ENCODE data around the gene RGS18.
"Not testable (repeated sequence)": the region's sequence is repeated elsewhere in the genome, so short reads cannot be mapped to it uniquely, and the experiment has no call there.

Gene RGS18

GRCh38 chr1:192165002-192165401, 6.7 kb downstream of the RGS18 start:
- not testable (repeated sequence) for H3K36me3 ChIP-seq (ENCODE audit: insufficient read depth, low read length); H3K9me3 ChIP-seq (replicated peaks; ENCODE audit: low read length); H3K4me1 ChIP-seq (ENCODE audit: control insufficient read depth, insufficient read depth, low read length); H3K4me3 ChIP-seq (ENCODE audit: low read length); H3K4me2 ChIP-seq (ENCODE audit: low read length); H3K27me3 ChIP-seq (ENCODE audit: control insufficient read depth, insufficient read depth, low read length); H3K9ac ChIP-seq (ENCODE audit: low read depth, low read length)

- H3K27me3 ChIP-seq (ENCODE audit: control insufficient read depth, insufficient read depth, low read length), result no peaks in the 10 kb centered on the region
- H3K4me1 ChIP-seq (ENCODE audit: control insufficient read depth, insufficient read depth, low read length), result no peaks in the 10 kb centered on the region
- H3K9ac ChIP-seq (ENCODE audit: low read depth, low read length), result no peak overlapping the region
- no peaks in the 10 kb centered on the region for H3K9me3 ChIP-seq (replicated peaks; ENCODE audit: low read length)
- no peaks in the 10 kb centered on the region for H3K36me3 ChIP-seq (ENCODE audit: insufficient read depth, low read length)
- no peak overlapping the region for H3K4me2 ChIP-seq (ENCODE audit: low read length)
- no peak overlapping the region for H3K4me3 ChIP-seq (ENCODE audit: low read length)
Measured at GRCh38 chr1:192167011-192167410, 8.7 kb downstream of the RGS18 start.

GRCh38 chr1:192167911-192168700, 9.8 kb downstream of the RGS18 start:
- Histone ChIP-seq H3K36me3 (ENCODE audit: insufficient read depth, low read length) (no peaks in the 10 kb centered on the region), H3K4me2 (ENCODE audit: low read length) (no peak overlapping the region), H3K9ac (ENCODE audit: low read depth, low read length) (no peak overlapping the region), H3K4me1 (ENCODE audit: control insufficient read depth, insufficient read depth, low read length) (no peaks in the 10 kb centered on the region), H3K9me3 (replicated peaks; ENCODE audit: low read length) (no peaks in the 10 kb centered on the region), H3K27me3 (ENCODE audit: control insufficient read depth, insufficient read depth, low read length) (no peaks in the 10 kb centered on the region), H3K4me3 (ENCODE audit: low read length) (no peak overlapping the region)

DNA sequence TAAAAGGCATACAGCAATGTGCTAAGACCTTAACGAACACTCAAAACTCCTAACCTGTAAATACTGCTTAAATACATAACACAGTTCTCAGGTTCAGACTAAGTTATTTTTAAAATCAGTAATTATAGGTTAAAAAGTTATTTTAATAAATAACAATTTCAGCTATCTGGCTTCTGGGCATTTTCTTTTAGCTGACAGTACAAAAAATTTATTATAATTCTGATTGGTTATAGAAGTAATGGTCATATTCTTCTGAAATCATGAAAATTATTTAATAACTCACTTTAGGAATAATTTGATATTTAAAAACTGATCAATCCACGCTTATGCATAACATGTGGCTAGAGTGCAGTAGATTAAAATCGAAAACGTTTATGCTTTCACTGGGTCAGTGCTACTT, 10.7 kb downstream of the RGS18 start:
- no peak overlapping the region for H3K4me2 ChIP-seq (ENCODE audit: low read length)
- no peaks in the 10 kb centered on the region for H3K9me3 ChIP-seq (replicated peaks; ENCODE audit: low read length)
- no peaks in the 10 kb centered on the region for H3K27me3 ChIP-seq (ENCODE audit: control insufficient read depth, insufficient read depth, low read length)
- no peak overlapping the region for H3K9ac ChIP-seq (ENCODE audit: low read depth, low read length)
- no peaks in the 10 kb centered on the region for H3K36me3 ChIP-seq (ENCODE audit: insufficient read depth, low read length)
- no peaks in the 10 kb centered on the region for H3K4me1 ChIP-seq (ENCODE audit: control insufficient read depth, insufficient read depth, low read length)
- no peak overlapping the region for H3K4me3 ChIP-seq (ENCODE audit: low read length)

DNA sequence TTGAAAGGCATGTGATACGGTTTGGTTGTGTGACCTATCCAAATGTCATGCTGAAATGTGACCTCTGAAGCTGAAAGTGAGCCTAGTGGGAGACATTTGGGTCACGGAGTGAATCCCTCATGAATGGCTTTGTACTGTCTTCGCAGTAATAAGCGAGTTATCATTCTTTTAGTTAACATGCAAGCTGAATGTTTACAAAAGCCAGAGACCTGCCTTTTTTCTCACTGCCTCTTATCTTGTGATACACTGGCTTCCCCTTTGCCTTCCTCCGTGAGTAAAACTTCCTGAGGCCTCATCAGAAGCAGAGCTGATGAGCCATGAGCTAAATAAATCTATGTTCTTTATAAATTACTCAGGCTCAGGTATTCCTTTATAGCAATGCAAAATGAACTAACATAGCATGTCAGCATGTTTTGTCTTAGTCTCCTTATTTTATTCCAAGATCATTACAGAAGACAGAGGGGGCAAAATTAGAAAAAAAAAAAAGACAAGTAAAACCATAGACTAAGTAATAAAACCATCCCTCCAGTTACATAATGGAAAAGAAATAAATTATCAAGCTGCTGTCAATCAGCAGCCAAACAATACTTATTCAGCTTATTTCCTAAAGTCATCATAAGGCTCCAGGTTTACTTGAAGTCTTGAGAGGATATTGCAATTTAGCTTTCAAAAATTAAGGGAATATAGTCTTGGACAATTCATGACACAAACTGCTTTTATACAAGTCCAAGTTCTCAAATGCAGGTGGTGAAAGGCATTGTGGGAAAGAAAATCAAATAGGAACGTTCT, 12.1 kb downstream of the RGS18 start:
- no peaks in the 10 kb centered on the region for H3K9me3 ChIP-seq (replicated peaks; ENCODE audit: low read length)
- H3K9ac ChIP-seq (ENCODE audit: low read depth, low read length), result no peak overlapping the region
- no peak overlapping the region for H3K4me2 ChIP-seq (ENCODE audit: low read length)
- no peaks in the 10 kb centered on the region for H3K36me3 ChIP-seq (ENCODE audit: insufficient read depth, low read length)
- H3K4me1 ChIP-seq (ENCODE audit: control insufficient read depth, insufficient read depth, low read length), result no peaks in the 10 kb centered on the region
- H3K27me3 ChIP-seq (ENCODE audit: control insufficient read depth, insufficient read depth, low read length), result no peaks in the 10 kb centered on the region
- H3K4me3 ChIP-seq (ENCODE audit: low read length), result no peak overlapping the region

DNA sequence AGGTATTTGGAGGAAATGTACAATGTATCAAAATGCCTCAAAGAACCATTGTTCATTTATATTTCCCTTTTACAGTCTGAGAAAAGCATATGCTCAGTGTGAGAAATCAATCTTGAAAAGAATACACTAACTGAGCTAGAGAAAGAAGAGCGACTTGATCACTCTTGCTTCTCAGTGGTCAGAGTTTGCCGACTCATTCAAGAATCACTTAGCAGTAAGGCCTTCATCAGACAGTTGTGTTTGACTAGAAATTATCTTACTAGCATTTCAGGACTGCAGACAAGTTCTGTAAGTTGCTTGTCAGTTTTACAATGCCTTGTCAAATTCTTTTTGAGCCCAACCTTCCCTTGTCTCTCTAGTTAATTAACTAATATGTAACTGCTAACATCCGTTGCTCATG, 12.9 kb downstream of the RGS18 start:
- no peaks in the 10 kb centered on the region for H3K9me3 ChIP-seq (replicated peaks; ENCODE audit: low read length)
- no peaks in the 10 kb centered on the region for H3K4me1 ChIP-seq (ENCODE audit: control insufficient read depth, insufficient read depth, low read length)
- no peaks in the 10 kb centered on the region for H3K27me3 ChIP-seq (ENCODE audit: control insufficient read depth, insufficient read depth, low read length)
- no peak overlapping the region for H3K9ac ChIP-seq (ENCODE audit: low read depth, low read length)
- H3K36me3 ChIP-seq (ENCODE audit: insufficient read depth, low read length), result no peaks in the 10 kb centered on the region
- no peak overlapping the region for H3K4me3 ChIP-seq (ENCODE audit: low read length)
- no peak overlapping the region for H3K4me2 ChIP-seq (ENCODE audit: low read length)

DNA sequence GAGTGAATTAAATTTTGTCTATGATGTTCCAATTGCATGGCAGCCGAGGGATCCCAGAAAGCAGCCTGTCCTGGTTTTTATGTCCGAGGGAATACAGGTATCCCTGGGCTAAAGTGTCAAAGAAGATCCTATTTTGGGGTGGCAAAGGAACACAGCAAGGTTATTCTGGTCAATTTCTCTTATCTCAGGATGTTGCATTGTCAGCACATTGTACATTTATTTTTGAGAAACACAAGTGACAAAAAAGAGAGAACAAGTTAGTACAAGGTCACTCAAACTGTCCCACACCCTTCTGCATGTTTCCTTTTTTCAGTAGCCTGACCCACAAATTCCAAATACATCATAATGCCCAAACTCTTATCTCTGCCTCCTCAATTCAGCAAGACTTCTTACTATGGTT, 17.7 kb downstream of the RGS18 start:
- Histone ChIP-seq H3K4me3 (ENCODE audit: low read length) (no peak overlapping the region), H3K9ac (ENCODE audit: low read depth, low read length) (no peak overlapping the region), H3K36me3 (ENCODE audit: insufficient read depth, low read length) (no peaks in the 10 kb centered on the region), H3K4me1 (ENCODE audit: control insufficient read depth, insufficient read depth, low read length) (no peaks in the 10 kb centered on the region), H3K27me3 (ENCODE audit: control insufficient read depth, insufficient read depth, low read length) (no peaks in the 10 kb centered on the region), H3K9me3 (replicated peaks; ENCODE audit: low read length) (no peaks in the 10 kb centered on the region), H3K4me2 (ENCODE audit: low read length) (no peak overlapping the region)

GRCh38 chr1:192183788-192184187, 25.5 kb downstream of the RGS18 start:
- Histone ChIP-seq H3K4me1 (ENCODE audit: control insufficient read depth, insufficient read depth, low read length) (no peaks in the 10 kb centered on the region), H3K9ac (ENCODE audit: low read depth, low read length) (no peak overlapping the region), H3K36me3 (ENCODE audit: insufficient read depth, low read length) (no peaks in the 10 kb centered on the region), H3K4me3 (ENCODE audit: low read length) (no peak overlapping the region), H3K27me3 (ENCODE audit: control insufficient read depth, insufficient read depth, low read length) (no peaks in the 10 kb centered on the region), H3K4me2 (ENCODE audit: low read length) (no peak overlapping the region), H3K9me3 (replicated peaks; ENCODE audit: low read length) (no peaks in the 10 kb centered on the region)

DNA sequence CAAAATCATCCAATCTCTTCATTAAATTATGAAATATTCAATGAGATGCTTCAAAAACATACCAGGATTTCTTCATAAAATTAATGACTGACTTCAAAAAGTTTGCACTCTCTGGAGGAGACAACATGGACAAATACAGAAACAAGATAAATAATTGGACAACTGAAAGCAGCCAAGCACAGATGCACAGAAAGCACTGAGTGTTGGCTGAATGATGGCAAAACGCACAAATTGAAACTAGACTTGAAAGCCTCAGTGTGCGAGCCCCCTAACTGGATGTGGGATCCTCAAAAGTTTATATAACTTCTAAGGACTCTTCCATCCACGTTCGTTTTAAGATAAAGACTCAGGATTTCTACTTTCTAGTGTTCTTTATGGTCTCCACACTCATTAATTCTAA, 27.9 kb downstream of the RGS18 start:
- no peaks in the 10 kb centered on the region for H3K27me3 ChIP-seq (ENCODE audit: control insufficient read depth, insufficient read depth, low read length)
- no peak overlapping the region for H3K4me2 ChIP-seq (ENCODE audit: low read length)
- H3K36me3 ChIP-seq (ENCODE audit: insufficient read depth, low read length), result no peaks in the 10 kb centered on the region
- no peaks in the 10 kb centered on the region for H3K9me3 ChIP-seq (replicated peaks; ENCODE audit: low read length)
- H3K4me3 ChIP-seq (ENCODE audit: low read length), result no peak overlapping the region
- no peak overlapping the region for H3K9ac ChIP-seq (ENCODE audit: low read depth, low read length)
- H3K4me1 ChIP-seq (ENCODE audit: control insufficient read depth, insufficient read depth, low read length), result no peaks in the 10 kb centered on the region

DNA sequence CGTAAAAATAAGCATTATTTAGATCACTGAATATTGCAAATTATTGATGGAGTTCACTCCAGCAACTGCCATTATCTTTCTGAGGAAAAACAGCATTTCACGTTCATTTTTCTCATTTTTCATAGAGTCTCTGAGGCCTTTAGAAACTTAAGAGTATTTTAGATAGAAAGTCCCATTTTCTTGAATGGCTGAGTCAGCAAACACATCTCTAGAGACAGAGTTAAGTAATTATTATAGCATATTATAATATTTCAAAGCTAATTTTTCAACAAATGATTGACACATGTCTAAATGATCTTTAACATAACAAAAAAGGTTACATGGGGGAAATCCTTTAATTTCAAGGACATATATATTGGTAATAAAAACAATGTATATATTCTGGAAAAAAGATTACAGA, 31.8 kb downstream of the RGS18 start:
- Histone ChIP-seq H3K27me3 (ENCODE audit: control insufficient read depth, insufficient read depth, low read length) (no peaks in the 10 kb centered on the region), H3K4me3 (ENCODE audit: low read length) (no peak overlapping the region), H3K9me3 (replicated peaks; ENCODE audit: low read length) (no peaks in the 10 kb centered on the region), H3K9ac (ENCODE audit: low read depth, low read length) (no peak overlapping the region), H3K4me1 (ENCODE audit: control insufficient read depth, insufficient read depth, low read length) (no peaks in the 10 kb centered on the region), H3K4me2 (ENCODE audit: low read length) (no peak overlapping the region), H3K36me3 (ENCODE audit: insufficient read depth, low read length) (no peaks in the 10 kb centered on the region)

- H3K4me3 ChIP-seq (ENCODE audit: low read length), result no peak overlapping the region
- H3K9me3 ChIP-seq (replicated peaks; ENCODE audit: low read length), result no peaks in the 10 kb centered on the region
- H3K4me2 ChIP-seq (ENCODE audit: low read length), result no peak overlapping the region
- H3K9ac ChIP-seq (ENCODE audit: low read depth, low read length), result no peak overlapping the region
- no peaks in the 10 kb centered on the region for H3K4me1 ChIP-seq (ENCODE audit: control insufficient read depth, insufficient read depth, low read length)
- H3K36me3 ChIP-seq (ENCODE audit: insufficient read depth, low read length), result no peaks in the 10 kb centered on the region
- H3K27me3 ChIP-seq (ENCODE audit: control insufficient read depth, insufficient read depth, low read length), result no peaks in the 10 kb centered on the region
Measured at GRCh38 chr1:192201303-192201702, 43.0 kb downstream of the RGS18 start.

- no peak overlapping the region for H3K4me2 ChIP-seq (ENCODE audit: low read length)
- H3K36me3 ChIP-seq (ENCODE audit: insufficient read depth, low read length), result no peaks in the 10 kb centered on the region
- no peak overlapping the region for H3K9ac ChIP-seq (ENCODE audit: low read depth, low read length)
- no peaks in the 10 kb centered on the region for H3K9me3 ChIP-seq (replicated peaks; ENCODE audit: low read length)
- H3K4me3 ChIP-seq (ENCODE audit: low read length), result no peak overlapping the region
- H3K27me3 ChIP-seq (ENCODE audit: control insufficient read depth, insufficient read depth, low read length), result no peaks in the 10 kb centered on the region
- peaks cover 9% of the 10 kb centered on the region for H3K4me1 ChIP-seq (ENCODE audit: control insufficient read depth, insufficient read depth, low read length)
Measured at GRCh38 chr1:192224396-192224795, 66.1 kb downstream of the RGS18 start.

Data from skeletal muscle satellite cell (primary cell).